GM06990 (cell line): Measurements from ENCODE around the gene SPCS1.

Source experiments
- DNase-seq: peaks from one replicate; pipeline ENCODE4 v3.0.0-alpha.2; 2011; ENCODE audit not compliant: insufficient read length; ENCODE audit errors: extremely low read depth
- H3K27me3 ChIP-seq: replicated peaks from 2 replicates; pipeline ENCODE4 v1.6.0; 2011; ENCODE audit warnings: low read length; ENCODE audit not compliant: control insufficient read depth, insufficient read depth
- H3K36me3 ChIP-seq: 2 replicates; pipeline ENCODE4 v1.5.1; 2011; ENCODE audit warnings: low read length; ENCODE audit not compliant: control insufficient read depth, insufficient read depth
- H3K4me3 ChIP-seq: replicated peaks from 2 replicates; pipeline ENCODE4 v1.5.1; 2011; ENCODE audit warnings: low read depth, mild to moderate bottlenecking, control low read depth, low read length
- TF ChIP-seq, protein P1 (sequence below): IDR thresholded peaks from 2 replicates; pipeline ENCODE4 v1.5.1; 2011; ENCODE audit warnings: low read length, control low read depth, mild to moderate bottlenecking, inconsistent platforms; ENCODE audit not compliant: insufficient read depth, poor library complexity, severe bottlenecking

The SPCS1 gene

DNA sequence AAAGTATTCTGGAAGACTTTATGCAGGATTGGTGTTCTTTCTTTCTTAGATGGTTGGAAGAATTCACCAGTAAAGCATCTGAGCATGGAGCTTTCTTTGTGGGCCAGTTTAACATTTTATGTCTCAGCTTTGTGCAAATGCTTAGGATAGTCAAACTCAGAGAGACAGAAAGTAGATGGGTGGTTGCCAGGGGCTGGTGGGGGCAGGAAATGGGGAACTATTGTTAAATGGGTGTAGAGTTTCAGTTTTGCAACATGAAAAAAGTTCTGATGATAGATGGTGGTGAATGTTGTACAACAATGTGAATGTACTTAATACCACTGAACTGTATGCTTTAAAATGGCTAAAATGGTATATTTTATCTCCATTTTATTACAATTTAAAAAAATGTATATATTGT lies 24.8 kb downstream of the SPCS1 start:
- no peak overlapping the region for H3K4me3 ChIP-seq
- no peaks in the 10 kb centered on the region for H3K27me3 ChIP-seq
- peaks cover 4% of the 10 kb centered on the region; the same call in 1 of the 2 replicates for H3K36me3 ChIP-seq
- TF ChIP-seq, protein P1, sequence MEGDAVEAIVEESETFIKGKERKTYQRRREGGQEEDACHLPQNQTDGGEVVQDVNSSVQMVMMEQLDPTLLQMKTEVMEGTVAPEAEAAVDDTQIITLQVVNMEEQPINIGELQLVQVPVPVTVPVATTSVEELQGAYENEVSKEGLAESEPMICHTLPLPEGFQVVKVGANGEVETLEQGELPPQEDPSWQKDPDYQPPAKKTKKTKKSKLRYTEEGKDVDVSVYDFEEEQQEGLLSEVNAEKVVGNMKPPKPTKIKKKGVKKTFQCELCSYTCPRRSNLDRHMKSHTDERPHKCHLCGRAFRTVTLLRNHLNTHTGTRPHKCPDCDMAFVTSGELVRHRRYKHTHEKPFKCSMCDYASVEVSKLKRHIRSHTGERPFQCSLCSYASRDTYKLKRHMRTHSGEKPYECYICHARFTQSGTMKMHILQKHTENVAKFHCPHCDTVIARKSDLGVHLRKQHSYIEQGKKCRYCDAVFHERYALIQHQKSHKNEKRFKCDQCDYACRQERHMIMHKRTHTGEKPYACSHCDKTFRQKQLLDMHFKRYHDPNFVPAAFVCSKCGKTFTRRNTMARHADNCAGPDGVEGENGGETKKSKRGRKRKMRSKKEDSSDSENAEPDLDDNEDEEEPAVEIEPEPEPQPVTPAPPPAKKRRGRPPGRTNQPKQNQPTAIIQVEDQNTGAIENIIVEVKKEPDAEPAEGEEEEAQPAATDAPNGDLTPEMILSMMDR, result no peak
- no peak for DNase-seq

- Histone ChIP-seq H3K36me3 (peaks cover 4% of the 10 kb centered on the region; the same call in 1 of the 2 replicates), H3K27me3 (no peaks in the 10 kb centered on the region), H3K4me3 (no peak overlapping the region)
- TF ChIP-seq, protein P1, result no peak
- DNase-seq, result no peak
These were observed 25.7 kb downstream of the SPCS1 start for GRCh38 chr3:52731590-52731989.

DNA sequence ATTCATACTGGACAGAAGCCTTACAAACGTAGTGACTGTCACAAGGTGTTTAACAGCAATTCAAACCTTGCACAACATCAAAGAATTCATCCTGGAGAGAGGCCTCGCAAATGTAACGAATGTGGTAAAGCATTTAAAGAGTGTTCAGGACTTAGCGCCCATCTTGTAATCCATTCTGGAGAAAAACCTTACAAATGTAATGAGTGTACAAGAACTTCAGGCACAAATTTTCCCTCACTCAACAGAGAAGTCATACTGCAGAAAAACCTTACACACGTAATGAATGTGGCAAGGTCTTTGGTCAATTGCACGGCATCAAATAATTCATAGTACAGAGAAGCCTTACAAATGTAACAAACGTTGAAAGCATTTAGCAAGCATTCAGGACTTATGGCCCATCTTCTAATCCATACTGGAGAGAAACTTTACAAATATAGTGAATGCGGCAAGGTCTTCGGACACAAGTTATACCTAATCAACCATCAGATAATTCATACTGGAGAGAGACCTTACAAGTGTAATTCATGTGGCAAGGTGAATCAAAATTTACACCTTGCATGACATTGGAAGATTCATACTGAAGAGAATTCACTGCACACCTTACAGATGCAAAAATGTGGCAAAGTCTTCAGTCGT lies 27.5 kb downstream of the SPCS1 start:
- Histone ChIP-seq H3K36me3 (peaks cover 6% of the 10 kb centered on the region), H3K4me3 (no peak overlapping the region)
- TF ChIP-seq, protein P1, result no peak

DNA sequence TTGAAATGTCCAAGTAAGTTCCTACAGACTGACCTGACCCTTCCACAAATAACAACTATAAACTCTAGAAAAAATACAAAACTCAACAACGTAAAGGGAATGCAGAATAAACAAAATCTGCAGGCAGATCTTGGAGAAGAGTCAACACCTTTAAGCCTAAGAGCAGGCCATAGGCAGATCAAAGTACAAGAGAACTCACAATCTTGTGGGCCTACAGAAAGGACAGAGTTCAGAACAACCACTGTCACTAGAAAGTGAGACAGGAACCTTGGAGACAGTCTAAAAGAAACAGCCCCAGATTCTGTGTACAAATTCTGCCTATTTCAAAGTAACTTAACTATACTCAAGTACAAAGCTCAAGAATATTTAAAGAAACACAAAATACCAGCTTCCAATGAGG lies 33.8 kb downstream of the SPCS1 start:
- H3K36me3 ChIP-seq, result peaks cover 5% of the 10 kb centered on the region
- no peak overlapping the region for H3K4me3 ChIP-seq
- TF ChIP-seq, protein P1, result no peak
- no peak for DNase-seq
- no peaks in the 10 kb centered on the region for H3K27me3 ChIP-seq

More for the DNA sequence above, 27.5 kb downstream of the SPCS1 start:
- DNase-seq, result no peak
- H3K27me3 ChIP-seq, result no peaks in the 10 kb centered on the region

DNA sequence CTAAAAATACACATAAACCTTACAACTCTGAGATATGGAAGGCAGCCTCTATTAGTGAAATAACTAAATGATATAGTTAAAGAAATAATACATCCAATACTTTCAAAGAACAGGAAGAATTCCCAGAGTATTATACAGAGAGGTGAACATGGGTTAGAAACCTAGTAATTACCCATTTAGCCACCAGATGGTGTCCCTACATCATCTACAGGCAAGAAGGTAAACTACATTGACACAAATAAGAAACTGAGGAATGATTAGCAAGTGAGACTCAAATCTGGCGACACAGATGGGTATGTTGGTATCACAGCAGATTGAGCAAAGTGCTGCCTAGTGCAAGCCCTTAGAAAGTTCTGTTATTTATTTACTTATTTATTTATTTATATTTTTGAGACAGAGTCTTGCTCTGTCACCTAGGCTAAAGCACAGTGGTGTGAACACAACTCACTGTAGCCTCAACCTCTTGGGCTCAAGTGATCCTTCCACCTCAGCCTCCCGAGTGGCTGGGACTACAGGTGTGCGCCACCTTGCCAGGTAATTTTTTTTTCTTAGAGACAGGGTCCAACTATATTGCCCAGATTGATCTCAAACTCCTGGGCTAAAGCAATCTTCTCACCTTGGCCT lies 36.6 kb downstream of the SPCS1 start:
- no peak for DNase-seq
- TF ChIP-seq, protein P1, result peak; percentile 57
- no peak overlapping the region for H3K4me3 ChIP-seq
- peaks cover 6% of the 10 kb centered on the region for H3K36me3 ChIP-seq
- H3K27me3 ChIP-seq, result no peaks in the 10 kb centered on the region
